Measurements from ENCODE around the gene NAALAD2.
"Not testable (repeated sequence)": the region's sequence is repeated elsewhere in the genome, so short reads cannot be mapped to it uniquely, and the experiment has no call there.

NAALAD2 gene

GRCh38 chr11:90134478-90135003 lies at the start of gene NAALAD2:
Gene NAALAD2 (plus strand): TSS chr11:90134663. CDS start chr11:90134759, 96 bp downstream.
- no peak for DNase-seq

GRCh38 chr11:90085650-90086049 lies 48.8 kb upstream of the NAALAD2 start, which contains the start of gene UBTFL1:
Gene UBTFL1 (plus strand): TSS chr11:90085950. CDS start chr11:90085950, 0 bp downstream.
- DNase-seq: not testable (repeated sequence)

- DNase-seq: not testable (repeated sequence)
These were observed 45.7 kb upstream of the NAALAD2 start for GRCh38 chr11:90088731-90089130.

GRCh38 chr11:90095230-90095924 lies 39.1 kb upstream of the NAALAD2 start:
- DNase-seq: not testable (repeated sequence)

- DNase-seq: not testable (repeated sequence)
These were observed 36.2 kb upstream of the NAALAD2 start for GRCh38 chr11:90098261-90098660.

- DNase-seq: no peak
These were observed 34.0 kb upstream of the NAALAD2 start for GRCh38 chr11:90100431-90100830.

GRCh38 chr11:90113541-90113940 lies 20.9 kb upstream of the NAALAD2 start:
- no peak for DNase-seq

- no peak for DNase-seq
These were observed 14.3 kb upstream of the NAALAD2 start for GRCh38 chr11:90120191-90120590.

GRCh38 chr11:90124371-90124770 lies 10.1 kb upstream of the NAALAD2 start:
- no peak for DNase-seq

- DNase-seq: no peak
These were observed 9.5 kb upstream of the NAALAD2 start for GRCh38 chr11:90124946-90125345.

GRCh38 chr11:90133560-90134477 lies 644 bp upstream of the NAALAD2 start:
- DNase-seq: no peak

- DNase-seq: no peak
These were observed 553 bp downstream of the NAALAD2 start for GRCh38 chr11:90135016-90135415.

- no peak for DNase-seq
These were observed 14.4 kb downstream of the NAALAD2 start for GRCh38 chr11:90148900-90149299.

GRCh38 chr11:90166982-90167573 lies 32.6 kb downstream of the NAALAD2 start:
- not testable (repeated sequence) for DNase-seq

- DNase-seq: not testable (repeated sequence)
These were observed 33.2 kb downstream of the NAALAD2 start for GRCh38 chr11:90167704-90168103.

- no peak for DNase-seq
These were observed 34.1 kb downstream of the NAALAD2 start for GRCh38 chr11:90168571-90168970.

GRCh38 chr11:90171359-90171758 lies 36.9 kb downstream of the NAALAD2 start:
- no peak for DNase-seq

GRCh38 chr11:90176069-90176468 lies 41.6 kb downstream of the NAALAD2 start:
- DNase-seq: no peak

GRCh38 chr11:90178751-90179150 lies 44.3 kb downstream of the NAALAD2 start:
- DNase-seq: no peak

GRCh38 chr11:90179923-90180322 lies 45.5 kb downstream of the NAALAD2 start:
- DNase-seq: no peak

- DNase-seq: no peak
These were observed 53.4 kb downstream of the NAALAD2 start for GRCh38 chr11:90187839-90188238.

GRCh38 chr11:90189011-90189410 lies 54.5 kb downstream of the NAALAD2 start:
- DNase-seq: no peak
